Bronchial epithelial cell (primary cell): ENCODE data around the gene NPAS1. TPM values are rescaled to one million over a fixed set of nuclear protein-coding genes. Genes with fewer than 3 reads are reported as not detected.

Experiments
- DNase-seq: peaks from one replicate; pipeline ENCODE4 v3.0.0-alpha.2; 2010; ENCODE audit warnings: low read depth
- FAIRE-seq: peaks from 2 replicates; lab custom pipeline; 2011; peaks lifted over from hg19 to GRCh38; lab: Jason Lieb, UNC
- H3K27me3 ChIP-seq: 2 replicates; pipeline ENCODE4 v1.5.1; 2011; ENCODE audit warnings: low read length; ENCODE audit not compliant: control insufficient read depth, insufficient read depth
- H3K36me3 ChIP-seq: 2 replicates; pipeline ENCODE4 v1.5.1; 2011; ENCODE audit warnings: low read length; ENCODE audit not compliant: control insufficient read depth, insufficient read depth
- H3K4me3 ChIP-seq: 2 replicates; pipeline ENCODE4 v1.5.1; 2011; ENCODE audit warnings: mild to moderate bottlenecking, low read depth, low read length, control low read depth
- total RNA-seq: library from RNA; depleted of rRNA; stranded (reverse); fragments of >200 nt; gene quantifications from 2 replicates; pipeline ENCODE4 v1.2.1, GENCODE V29; 2014
- TF ChIP-seq, protein P1 (sequence below): IDR thresholded peaks from 2 replicates; pipeline ENCODE4 v1.5.1; 2011; ENCODE audit warnings: mild to moderate bottlenecking, moderate library complexity, low read length, control low read depth, inconsistent platforms; ENCODE audit not compliant: insufficient read depth, severe bottlenecking

Gene NPAS1
- total RNA-seq, 1 donor from 2014 or later, result 0.26 TPM

DNA sequence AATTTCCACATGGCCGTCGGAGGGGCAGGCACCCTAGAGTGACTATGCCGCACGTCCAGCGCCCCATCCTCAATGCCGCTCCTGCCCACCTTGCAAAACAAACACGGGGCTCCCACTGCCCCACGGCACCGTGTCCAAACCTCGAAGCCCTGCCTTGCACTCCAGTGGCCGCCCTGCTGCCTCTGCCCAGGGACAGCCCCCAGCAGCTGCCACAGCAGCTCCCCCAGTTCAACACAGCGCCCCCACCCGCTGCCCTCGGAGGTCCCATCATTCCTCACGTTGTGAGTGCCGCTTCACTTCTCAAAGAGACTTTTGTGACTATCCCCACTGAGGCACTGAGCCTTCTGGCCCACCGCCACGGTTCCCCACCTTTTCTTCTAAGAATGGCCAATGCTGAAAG is 51.1 kb downstream of the NPAS1 start:
- no peak for FAIRE-seq
- peaks cover 36% of the 10 kb centered on the region for H3K36me3 ChIP-seq

DNA sequence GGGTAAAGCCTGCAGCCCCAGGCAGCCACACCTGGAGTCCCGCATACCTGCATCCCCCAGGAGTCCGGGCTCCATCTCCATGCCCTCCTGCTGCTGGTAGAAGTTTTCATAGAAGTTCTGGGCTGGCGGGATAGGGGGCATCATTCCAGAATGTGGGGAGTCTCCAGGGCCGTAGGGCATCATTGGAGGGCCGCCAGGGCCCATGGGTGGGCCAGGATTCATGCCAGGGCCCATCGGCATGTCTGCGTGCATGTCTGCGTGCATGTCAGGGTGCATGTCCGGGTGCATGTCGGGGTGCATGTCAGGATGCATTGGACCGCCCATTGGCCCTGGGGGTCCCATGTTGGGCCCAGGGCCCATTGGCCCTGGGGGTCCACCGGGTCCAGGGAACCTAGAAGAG is 52.1 kb downstream of the NPAS1 start:
- H3K27me3 ChIP-seq, result no peaks in the 10 kb centered on the region
- DNase-seq (no peak), FAIRE-seq (no peak)
- no peak overlapping the region for H3K4me3 ChIP-seq
- TF ChIP-seq, protein P1, sequence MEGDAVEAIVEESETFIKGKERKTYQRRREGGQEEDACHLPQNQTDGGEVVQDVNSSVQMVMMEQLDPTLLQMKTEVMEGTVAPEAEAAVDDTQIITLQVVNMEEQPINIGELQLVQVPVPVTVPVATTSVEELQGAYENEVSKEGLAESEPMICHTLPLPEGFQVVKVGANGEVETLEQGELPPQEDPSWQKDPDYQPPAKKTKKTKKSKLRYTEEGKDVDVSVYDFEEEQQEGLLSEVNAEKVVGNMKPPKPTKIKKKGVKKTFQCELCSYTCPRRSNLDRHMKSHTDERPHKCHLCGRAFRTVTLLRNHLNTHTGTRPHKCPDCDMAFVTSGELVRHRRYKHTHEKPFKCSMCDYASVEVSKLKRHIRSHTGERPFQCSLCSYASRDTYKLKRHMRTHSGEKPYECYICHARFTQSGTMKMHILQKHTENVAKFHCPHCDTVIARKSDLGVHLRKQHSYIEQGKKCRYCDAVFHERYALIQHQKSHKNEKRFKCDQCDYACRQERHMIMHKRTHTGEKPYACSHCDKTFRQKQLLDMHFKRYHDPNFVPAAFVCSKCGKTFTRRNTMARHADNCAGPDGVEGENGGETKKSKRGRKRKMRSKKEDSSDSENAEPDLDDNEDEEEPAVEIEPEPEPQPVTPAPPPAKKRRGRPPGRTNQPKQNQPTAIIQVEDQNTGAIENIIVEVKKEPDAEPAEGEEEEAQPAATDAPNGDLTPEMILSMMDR, result no peak
- peaks cover 37% of the 10 kb centered on the region for H3K36me3 ChIP-seq

More for the DNA sequence above, 51.1 kb downstream of the NPAS1 start:
- no peak for DNase-seq
- Histone ChIP-seq H3K4me3 (no peak overlapping the region), H3K27me3 (no peaks in the 10 kb centered on the region)
- TF ChIP-seq, protein P1, result no peak

DNA sequence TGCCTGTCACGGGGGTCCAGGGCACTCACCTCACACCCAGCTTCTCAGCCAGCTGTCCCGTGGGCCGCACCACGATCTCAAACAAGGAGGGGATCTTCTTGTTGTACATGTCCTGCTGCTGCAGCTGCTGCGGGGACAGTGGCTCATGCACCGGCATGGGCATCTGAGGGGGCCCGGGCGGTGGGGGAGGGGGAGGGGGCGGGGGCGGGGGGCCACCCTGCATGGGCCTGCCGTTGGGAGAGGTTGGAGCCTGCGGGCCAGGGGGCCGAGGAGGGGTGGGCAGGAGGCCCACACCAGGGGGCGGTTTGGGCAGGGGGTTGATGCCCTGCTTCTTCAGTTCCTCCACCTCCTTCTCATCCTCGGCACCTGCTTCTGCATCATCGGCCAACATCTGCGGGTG is 52.7 kb downstream of the NPAS1 start:
- no peaks in the 10 kb centered on the region for H3K27me3 ChIP-seq
- H3K36me3 ChIP-seq, result peaks cover 33% of the 10 kb centered on the region
- TF ChIP-seq, protein P1, result no peak
- DNase-seq, result no peak
- FAIRE-seq, result no peak
- H3K4me3 ChIP-seq, result no peak overlapping the region

DNA sequence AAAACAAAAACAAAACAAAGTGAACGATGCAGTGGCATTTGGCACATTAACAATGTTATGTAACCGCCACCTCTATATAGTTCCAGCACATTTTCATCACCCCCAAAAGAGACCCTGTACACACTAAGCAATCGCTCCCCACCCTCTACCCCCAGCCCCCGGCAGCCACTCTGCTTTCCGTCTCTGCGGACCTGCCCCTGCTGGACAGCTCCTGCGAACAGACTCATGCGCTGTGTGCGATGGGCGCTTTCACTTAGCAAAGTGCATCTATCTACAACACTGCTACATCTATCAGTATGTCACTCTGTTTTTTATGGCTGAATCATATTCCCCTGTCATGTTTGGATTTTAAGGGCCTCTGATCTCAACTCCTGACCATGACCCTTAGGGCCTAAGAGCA is 53.9 kb downstream of the NPAS1 start:
- H3K36me3 ChIP-seq, result peaks cover 32% of the 10 kb centered on the region
- no peaks in the 10 kb centered on the region for H3K27me3 ChIP-seq
- no peak for DNase-seq
- TF ChIP-seq, protein P1, result no peak
- H3K4me3 ChIP-seq, result no peak overlapping the region
- FAIRE-seq, result no peak

DNA sequence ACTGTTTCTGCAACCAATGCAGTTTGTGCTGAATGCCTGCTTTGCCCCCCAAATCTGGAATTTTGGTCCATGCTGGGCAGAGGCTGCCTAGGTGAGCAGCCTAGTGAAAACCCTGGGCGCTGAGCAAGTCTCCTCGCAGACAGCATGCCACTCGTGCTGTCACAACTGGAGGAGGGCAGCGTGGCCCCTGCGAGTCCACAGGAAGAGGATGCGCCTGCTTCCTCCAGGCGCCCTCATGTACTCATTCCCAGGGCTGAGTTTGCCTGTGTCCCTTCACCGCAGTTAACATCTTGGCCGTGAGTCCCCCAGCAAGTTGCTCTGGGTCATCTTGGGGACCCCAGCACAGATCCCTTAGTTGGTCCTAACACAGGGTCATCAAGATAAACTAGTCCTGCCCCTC is 55.0 kb downstream of the NPAS1 start:
- no peak for FAIRE-seq
- no peaks in the 10 kb centered on the region for H3K27me3 ChIP-seq
- no peak overlapping the region for H3K4me3 ChIP-seq
- no peak for DNase-seq
- peaks cover 30% of the 10 kb centered on the region for H3K36me3 ChIP-seq
- TF ChIP-seq, protein P1, result no peak

DNA sequence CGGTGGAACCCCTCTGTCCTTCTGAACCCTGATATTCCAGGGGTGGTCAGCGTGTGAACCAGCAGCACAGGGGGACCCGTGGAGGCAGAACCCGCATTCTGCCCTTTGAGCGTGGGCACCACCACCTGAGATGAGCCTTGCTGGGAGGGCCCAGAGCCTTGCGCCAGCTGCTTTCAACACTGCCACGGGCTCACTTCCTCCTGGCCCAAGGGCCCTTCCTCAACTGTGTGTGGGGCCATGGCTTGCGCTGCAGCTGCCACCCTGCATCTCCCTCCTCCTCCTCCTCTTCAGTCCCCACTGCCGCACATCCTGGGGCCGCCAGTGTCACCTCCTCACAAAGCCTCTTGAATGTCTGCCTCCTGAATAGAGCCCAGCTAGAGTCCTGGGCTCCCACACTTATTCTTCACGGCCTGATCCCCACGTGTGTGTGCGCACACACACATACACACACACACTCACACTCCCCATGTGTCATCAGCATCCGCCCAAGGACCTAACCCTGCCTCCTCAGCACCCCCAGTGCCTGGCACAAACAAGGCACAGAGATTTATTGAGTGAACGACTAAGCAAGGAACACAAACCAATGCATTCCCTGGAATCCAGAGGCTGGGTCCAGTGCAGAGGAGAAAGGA is 55.7 kb downstream of the NPAS1 start:
- no peaks in the 10 kb centered on the region for H3K27me3 ChIP-seq
- FAIRE-seq, result no peak
- DNase-seq, result no peak
- H3K4me3 ChIP-seq, result no peak overlapping the region
- peaks cover 24% of the 10 kb centered on the region for H3K36me3 ChIP-seq
- TF ChIP-seq, protein P1, result no peak
